ENCODE measurements around the gene CLASP1. TPM values are rescaled to one million over a fixed set of nuclear protein-coding genes. Genes with fewer than 3 reads are reported as not detected.

The CLASP1 gene
- total RNA-seq, 2 donors from 2014 or later, result 87.0 to 88.3 TPM

GRCh38 chr2:121476684-121477083 lies 172.6 kb downstream of the CLASP1 start:
- Histone ChIP-seq H3K9me3 (ENCODE audit: control insufficient read depth, low read length) (no peaks in the 10 kb centered on the region), H3K27me3 (ENCODE audit: control insufficient read depth, insufficient read depth, low read length, poor library complexity, severe bottlenecking) (no peaks in the 10 kb centered on the region), H3K27ac (ENCODE audit: low read depth, low read length) (peak overlapping the region; percentile 15), H3K9ac (ENCODE audit: extremely low read depth, low read length, poor library complexity, severe bottlenecking) (no peak overlapping the region), H3K4me1 (ENCODE audit: control insufficient read depth, insufficient read depth, low read length) (peaks cover 46% of the 10 kb centered on the region), H3K4me3 (ENCODE audit: low read length) (no peak overlapping the region), H3K36me3 (ENCODE audit: control insufficient read depth, insufficient read depth, low read length) (no peaks in the 10 kb centered on the region)
- Mint-ChIP-seq H3K4me1 (peaks cover 84% of the 10 kb centered on the region), H3K9me3 (no peaks in the 10 kb centered on the region), H3K27me3 (ENCODE audit: insufficient read depth) (no peaks in the 10 kb centered on the region), H3K27ac (peak overlapping the region; percentile 20), H3K36me3 (ENCODE audit: low read depth) (peaks cover 1% of the 10 kb centered on the region), H3K4me3 (no peak overlapping the region)
- WGBS, 2 experiments (ENCODE audit: insufficient coverage in 1 of 2, insufficient read length in 1 of 2), result 50 to 83% methylated on average over 2 to 3 of the region's 3 CpGs
- no peak for DNase-seq
- TF ChIP-seq CTCF (conservative IDR thresholded peaks at IDR 0.05), result no peak

GRCh38 chr2:121475811-121476571 lies 173.3 kb downstream of the CLASP1 start:
- H3K9me3 ChIP-seq (ENCODE audit: control insufficient read depth, low read length), result no peaks in the 10 kb centered on the region
- H3K36me3 Mint-ChIP-seq (ENCODE audit: low read depth), result peaks cover 6% of the 10 kb centered on the region
- no peaks in the 10 kb centered on the region for H3K9me3 Mint-ChIP-seq
- no peaks in the 10 kb centered on the region for H3K27me3 ChIP-seq (ENCODE audit: control insufficient read depth, insufficient read depth, low read length, poor library complexity, severe bottlenecking)
- H3K9ac ChIP-seq (ENCODE audit: extremely low read depth, low read length, poor library complexity, severe bottlenecking), result no peak overlapping the region
- no peaks in the 10 kb centered on the region for H3K27me3 Mint-ChIP-seq (ENCODE audit: insufficient read depth)
- DNase-seq, result no peak
- peaks cover 83% of the 10 kb centered on the region for H3K4me1 Mint-ChIP-seq
- no peak overlapping the region for H3K4me3 Mint-ChIP-seq
- no peak for TF ChIP-seq CTCF (conservative IDR thresholded peaks at IDR 0.05)
- peak overlapping the region; percentile 23 for H3K27ac Mint-ChIP-seq
- WGBS, 2 experiments (ENCODE audit: insufficient coverage in 1 of 2, insufficient read length in 1 of 2), result 90 to 96% methylated on average over 4 of the region's 4 CpGs
- H3K36me3 ChIP-seq (ENCODE audit: control insufficient read depth, insufficient read depth, low read length), result peaks cover 2% of the 10 kb centered on the region
- H3K4me3 ChIP-seq (ENCODE audit: low read length), result no peak overlapping the region
- H3K4me1 ChIP-seq (ENCODE audit: control insufficient read depth, insufficient read depth, low read length), result peaks cover 47% of the 10 kb centered on the region
- no peak overlapping the region for H3K27ac ChIP-seq (ENCODE audit: low read depth, low read length)

- Mint-ChIP-seq H3K27ac (peak overlapping the region; percentile 16), H3K9me3 (no peaks in the 10 kb centered on the region), H3K4me1 (peaks cover 77% of the 10 kb centered on the region), H3K27me3 (ENCODE audit: insufficient read depth) (no peaks in the 10 kb centered on the region), H3K36me3 (ENCODE audit: low read depth) (peaks cover 28% of the 10 kb centered on the region), H3K4me3 (no peak overlapping the region)
- Histone ChIP-seq H3K9ac (ENCODE audit: extremely low read depth, low read length, poor library complexity, severe bottlenecking) (no peak overlapping the region), H3K36me3 (ENCODE audit: control insufficient read depth, insufficient read depth, low read length) (peaks cover 25% of the 10 kb centered on the region), H3K27ac (ENCODE audit: low read depth, low read length) (peak overlapping the region; percentile 63), H3K27me3 (ENCODE audit: control insufficient read depth, insufficient read depth, low read length, poor library complexity, severe bottlenecking) (no peaks in the 10 kb centered on the region), H3K9me3 (ENCODE audit: control insufficient read depth, low read length) (no peaks in the 10 kb centered on the region), H3K4me1 (ENCODE audit: control insufficient read depth, insufficient read depth, low read length) (peaks cover 52% of the 10 kb centered on the region), H3K4me3 (ENCODE audit: low read length) (no peak overlapping the region)
- TF ChIP-seq CTCF (conservative IDR thresholded peaks at IDR 0.05), result no peak
- no peak for DNase-seq
- WGBS, 2 experiments (ENCODE audit: insufficient coverage in 1 of 2, insufficient read length in 1 of 2), result 78% methylated on average over 2 of the region's 2 CpGs; no CpG with 5 or more reads in 1 of the 2 experiments
These were observed 175.8 kb downstream of the CLASP1 start for GRCh38 chr2:121473512-121473911.
